Colonic mucosa (tissue), 4 donors: ENCODE measurements around the gene CLRN2. TPM values are rescaled to one million over a fixed set of nuclear protein-coding genes. Genes with fewer than 3 reads are reported as not detected.
"Not testable (repeated sequence)": the region's sequence is repeated elsewhere in the genome, so short reads cannot be mapped to it uniquely, and the experiment has no call there.

Source experiments
- DNase-seq: peaks from one replicate; pipeline ENCODE4 v3.0.0-alpha.2; 2020
- H3K27ac ChIP-seq: fragments of 200-600 bp; one replicate; pipeline ENCODE4 v1.8.0; 2021
- H3K27me3 ChIP-seq: fragments of 200-600 bp; one replicate; pipeline ENCODE4 v1.8.0; 2021
- H3K36me3 ChIP-seq: fragments of 200-600 bp; one replicate; pipeline ENCODE4 v1.8.0; 2021
- H3K4me1 ChIP-seq: fragments of 200-600 bp; one replicate; pipeline ENCODE4 v1.8.0; 2021; ENCODE audit warnings: mild to moderate bottlenecking
- H3K4me3 ChIP-seq: fragments of 200-600 bp; one replicate; pipeline ENCODE4 v1.8.0; 2021
- H3K9ac ChIP-seq, 2 donors: one replicate each; pipeline ENCODE4 v1.7.0; 2013; ENCODE audit warnings: control low read depth in 2 of 2, low read depth in 2 of 2, low read length in 2 of 2
- H3K9me3 ChIP-seq: fragments of 200-600 bp; one replicate; pipeline ENCODE4 v1.8.0; 2021
- CTCF ChIP-seq: fragments of 200-600 bp; IDR thresholded peaks from one replicate; pipeline ENCODE4 v1.8.0; 2022; ENCODE audit warnings: antibody characterized with exemption, mild to moderate bottlenecking
- intact Hi-C: fragments of 100-400 bp; cut with DNase I; formaldehyde crosslinking; loops from one replicate; pipeline ENCODE4 v1.14.1; 2022
- total RNA-seq, 2 donors: library from RNA; stranded (reverse); fragmentation: NEBNext Ultra II Directional in 1 of 2; extraction: Animal tissue kit (Norgen Biotek cat#: 25700) in 1 of 2; gene quantifications; one replicate each; pipeline ENCODE4 v1.2.1, GENCODE V29; 2021
- donor health status: healthy.
- donor health status: DM: no; HTN: no; CAD: no.
- donor health status: DM: no; HTN: no; CAD: no.

CLRN2 gene
- total RNA-seq, 2 donors from 2014 or later, result not detected

- H3K9me3 ChIP-seq, result no peaks in the 10 kb centered on the region
- no peak for DNase-seq
- no peak overlapping the region for H3K9ac ChIP-seq
- H3K36me3 ChIP-seq, result no peaks in the 10 kb centered on the region
- no peaks in the 10 kb centered on the region for H3K27me3 ChIP-seq
- H3K4me3 ChIP-seq, result no peak overlapping the region
- H3K27ac ChIP-seq, result no peak overlapping the region
- intact Hi-C loops, result no loop called here
- no peaks in the 10 kb centered on the region for H3K4me1 ChIP-seq
- TF ChIP-seq CTCF, result no peak
Observed at GRCh38 chr4:17561195-17561909, 46.4 kb downstream of the CLRN2 start.

- no peak for DNase-seq
- Histone ChIP-seq H3K9me3 (no peaks in the 10 kb centered on the region), H3K4me3 (no peak overlapping the region), H3K27me3 (no peaks in the 10 kb centered on the region), H3K27ac (no peak overlapping the region), H3K9ac (no peak overlapping the region), H3K36me3 (no peaks in the 10 kb centered on the region), H3K4me1 (no peaks in the 10 kb centered on the region)
- no peak for TF ChIP-seq CTCF
- intact Hi-C loops, result no loop called here
Observed at GRCh38 chr4:17562157-17562556, 47.2 kb downstream of the CLRN2 start.

- Histone ChIP-seq H3K27ac (no peak overlapping the region), H3K36me3 (no peaks in the 10 kb centered on the region), H3K4me1 (no peaks in the 10 kb centered on the region), H3K9ac (no peak overlapping the region), H3K4me3 (no peak overlapping the region), H3K27me3 (no peaks in the 10 kb centered on the region), H3K9me3 (no peaks in the 10 kb centered on the region)
- intact Hi-C loops, result no loop called here
- DNase-seq, result no peak
- no peak for TF ChIP-seq CTCF
Observed at GRCh38 chr4:17565846-17566245, 50.9 kb downstream of the CLRN2 start.

- no peak overlapping the region for H3K4me3 ChIP-seq
- TF ChIP-seq CTCF, result no peak
- DNase-seq, result no peak
- intact Hi-C loops, result no loop called here
- H3K36me3 ChIP-seq, result no peaks in the 10 kb centered on the region
- H3K4me1 ChIP-seq, result no peaks in the 10 kb centered on the region
- H3K27ac ChIP-seq, result no peak overlapping the region
- no peaks in the 10 kb centered on the region for H3K27me3 ChIP-seq
- H3K9ac ChIP-seq, result no peak overlapping the region
- no peaks in the 10 kb centered on the region for H3K9me3 ChIP-seq
Observed at GRCh38 chr4:17567271-17567670, 52.3 kb downstream of the CLRN2 start.

GRCh38 chr4:17574206-17574605, 59.2 kb downstream of the CLRN2 start:
- no peaks in the 10 kb centered on the region for H3K9me3 ChIP-seq
- no peak for TF ChIP-seq CTCF
- DNase-seq, result no peak
- H3K4me3 ChIP-seq, result no peak overlapping the region
- no peaks in the 10 kb centered on the region for H3K36me3 ChIP-seq
- H3K9ac ChIP-seq, result no peak overlapping the region
- H3K4me1 ChIP-seq, result no peaks in the 10 kb centered on the region
- no peak overlapping the region for H3K27ac ChIP-seq
- intact Hi-C loops, result no loop called here
- no peaks in the 10 kb centered on the region for H3K27me3 ChIP-seq

GRCh38 chr4:17575177-17575576, 60.2 kb downstream of the CLRN2 start:
- H3K4me3 ChIP-seq, intact Hi-C loops: not testable (repeated sequence)

More at GRCh38 chr4:17575177-17575576, 60.2 kb downstream of the CLRN2 start:
- H3K4me1 ChIP-seq, H3K9me3 ChIP-seq, H3K27me3 ChIP-seq, DNase-seq, H3K9ac ChIP-seq, H3K36me3 ChIP-seq, H3K27ac ChIP-seq: not testable (repeated sequence)

Other genes starting within 250 kb of the CLRN2 start
- gene QDPR, start 3.1 kb upstream of the CLRN2 start, total RNA-seq, result 10 to 100 TPM; 27.2 to 27.3 TPM
- 10 to 100 TPM; 59.3 to 63.8 TPM for gene LAP3, start 62.0 kb downstream of the CLRN2 start, total RNA-seq
- 10 to 100 TPM; 36.7 to 48.1 TPM for gene MED28, start 99.5 kb downstream of the CLRN2 start, total RNA-seq